GM12878 (cell line): ENCODE results near the gene COX4I2. TPM values are rescaled to one million over a fixed set of nuclear protein-coding genes. Genes with fewer than 3 reads are reported as not detected.

Experiments
- CBX3 ChIP-seq: fragments of 200-600 bp; sonication (generic); IDR thresholded peaks from 2 replicates; pipeline ENCODE4 v1.6.1; 2016; ENCODE audit warnings: low read depth, borderline replicate concordance
- CBX5 ChIP-seq: sonication (generic); IDR thresholded peaks from 2 replicates; pipeline ENCODE4 v1.6.1; 2016; ENCODE audit warnings: low read depth, moderate library complexity, mild to moderate bottlenecking, inconsistent platforms
- FOS ChIP-seq: IDR thresholded peaks from 3 replicates; pipeline ENCODE4 v1.6.1; 2011; ENCODE audit warnings: borderline replicate concordance; ENCODE audit not compliant: insufficient read length; ENCODE audit errors: extremely low read depth
- MAX ChIP-seq: IDR thresholded peaks from 2 replicates; pipeline ENCODE4 v1.6.1; 2012; ENCODE audit warnings: low read depth, low read length, improper control_type of control experiment
- NRF1 ChIP-seq: conservative IDR thresholded peaks from 2 replicates; pipeline ENCODE4 v1.6.1; 2011; ENCODE audit warnings: mild to moderate bottlenecking, low read depth, low read length, improper control_type of control experiment
- PAX5 ChIP-seq: IDR thresholded peaks from 2 replicates; pipeline ENCODE4 v1.6.1; 2011; ENCODE audit warnings: low read depth, low read length, borderline replicate concordance
- RUNX3 ChIP-seq: IDR thresholded peaks from 2 replicates; pipeline ENCODE4 v1.6.1; 2012; ENCODE audit warnings: low read length, inconsistent platforms
- polyA plus RNA-seq, 11 experiments: library from polyadenylated mRNA; depleted of rRNA in 4 of 11; unstranded in 6 of 11; stranded (reverse) in 5 of 11; fragments of >200 nt; fragmentation: Nextera tagmentation in 4 of 11; fragmentation: Illumina TruSeq in 1 of 11; extraction: Ambion mirVana in 4 of 11; extraction: Trizol in 1 of 11; gene quantifications; 1 replicate in 1 of 11; 2 replicates in 10 of 11; pipeline versions ENCODE4 v1.2.1 to v1.2.3, GENCODE V29; 2011 to 2016; ENCODE audit warnings: inconsistent platforms in 2 of 11, missing spikeins in 2 of 11, low read depth in 1 of 11
- total RNA-seq, 4 experiments: library from RNA; depleted of rRNA in 3 of 4; stranded (reverse); fragments of >200 nt in 3 of 4; fragmentation: Illumina TruSeq in 1 of 4; extraction: Trizol in 1 of 4; gene quantifications; 2 replicates each; pipeline versions ENCODE4 v1.2.1 to v1.2.3, GENCODE V29; 2013 to 2021
- TF ChIP-seq, protein P1 (sequence below): fragments of 450-650 bp; IDR thresholded peaks from 2 replicates; pipeline ENCODE4 v1.6.1; 2017; ENCODE audit warnings: mild to moderate bottlenecking
- TF ChIP-seq, protein P2 (sequence below): IDR thresholded peaks from 2 replicates; pipeline ENCODE4 v1.6.1; 2011; ENCODE audit warnings: borderline replicate concordance, low read depth, mild to moderate bottlenecking, moderate library complexity, low read length; ENCODE audit not compliant: insufficient read depth, poor library complexity, severe bottlenecking
- TF ChIP-seq, protein P3 (sequence below), 3 experiments: IDR thresholded peaks in 2 of 3; conservative IDR thresholded peaks in 1 of 3; 2 replicates each; pipeline ENCODE4 v1.5.1; 2011; ENCODE audit warnings: low read depth in 3 of 3, low read length in 3 of 3, mild to moderate bottlenecking in 3 of 3, control low read depth in 2 of 3, moderate library complexity in 2 of 3, inconsistent platforms in 1 of 3, mixed read lengths in 1 of 3; ENCODE audit not compliant: control insufficient read depth in 2 of 3, insufficient read depth in 1 of 3; ENCODE audit errors: extremely low read depth in 1 of 3

COX4I2 gene
- total and polyA plus RNA-seq, 10 of the 15 experiments (the other 5 are each of a cell fraction or from before 2014, with no cell fraction given): not detected

DNA sequence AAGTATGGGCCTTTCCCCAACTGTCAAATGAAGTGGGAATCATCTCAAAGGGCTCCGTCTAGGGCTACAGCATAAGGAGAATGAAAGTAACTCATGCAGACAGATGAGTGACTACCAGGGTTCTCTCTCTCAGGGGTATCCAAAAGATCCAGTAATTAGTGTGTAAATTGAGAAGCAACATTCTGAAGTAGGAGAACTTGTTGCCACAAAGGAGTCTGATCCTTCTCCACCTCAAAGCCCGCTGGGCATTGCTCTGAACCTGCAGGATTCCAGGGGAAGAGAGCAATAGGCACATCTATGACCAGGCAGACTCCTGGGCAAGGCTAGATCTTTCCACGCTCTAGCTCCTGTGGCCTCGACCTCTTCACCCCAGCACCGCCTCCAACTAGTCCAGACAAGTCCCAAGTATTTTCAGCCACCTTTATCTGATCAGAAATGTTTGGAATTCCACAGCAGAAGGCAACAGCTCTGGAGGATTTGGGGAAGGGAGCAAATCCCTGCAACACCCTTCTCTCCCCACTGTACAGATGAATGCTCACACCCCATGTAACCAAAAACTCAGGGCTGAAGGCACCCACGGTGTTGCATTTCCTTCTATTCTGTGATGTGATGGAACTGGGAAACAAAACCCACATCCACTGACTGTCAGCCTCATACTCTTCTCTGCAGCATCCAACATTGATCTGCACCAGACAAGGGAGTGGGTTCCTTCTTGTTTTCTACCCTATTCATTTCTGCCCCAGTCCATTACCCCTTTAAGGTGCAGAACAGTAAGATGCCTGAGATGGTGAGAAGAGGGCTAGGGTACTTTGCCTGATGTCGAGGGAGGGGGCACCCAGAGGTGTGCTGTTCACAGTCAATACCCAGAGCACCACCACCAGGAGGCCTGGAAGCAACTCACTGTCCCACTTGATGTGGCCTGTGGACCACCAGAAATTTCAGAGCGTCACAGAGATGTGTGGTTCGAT lies 41.0 kb downstream of the COX4I2 start (continued):
- no peak for TF ChIP-seq CBX5
- TF ChIP-seq FOS: no peak
- TF ChIP-seq, protein P1, sequence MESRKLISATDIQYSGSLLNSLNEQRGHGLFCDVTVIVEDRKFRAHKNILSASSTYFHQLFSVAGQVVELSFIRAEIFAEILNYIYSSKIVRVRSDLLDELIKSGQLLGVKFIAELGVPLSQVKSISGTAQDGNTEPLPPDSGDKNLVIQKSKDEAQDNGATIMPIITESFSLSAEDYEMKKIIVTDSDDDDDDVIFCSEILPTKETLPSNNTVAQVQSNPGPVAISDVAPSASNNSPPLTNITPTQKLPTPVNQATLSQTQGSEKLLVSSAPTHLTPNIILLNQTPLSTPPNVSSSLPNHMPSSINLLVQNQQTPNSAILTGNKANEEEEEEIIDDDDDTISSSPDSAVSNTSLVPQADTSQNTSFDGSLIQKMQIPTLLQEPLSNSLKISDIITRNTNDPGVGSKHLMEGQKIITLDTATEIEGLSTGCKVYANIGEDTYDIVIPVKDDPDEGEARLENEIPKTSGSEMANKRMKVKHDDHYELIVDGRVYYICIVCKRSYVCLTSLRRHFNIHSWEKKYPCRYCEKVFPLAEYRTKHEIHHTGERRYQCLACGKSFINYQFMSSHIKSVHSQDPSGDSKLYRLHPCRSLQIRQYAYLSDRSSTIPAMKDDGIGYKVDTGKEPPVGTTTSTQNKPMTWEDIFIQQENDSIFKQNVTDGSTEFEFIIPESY: no peak
- TF ChIP-seq MAX: no peak
- TF ChIP-seq RUNX3: no peak
- TF ChIP-seq NRF1: no peak
- TF ChIP-seq, protein P2, sequence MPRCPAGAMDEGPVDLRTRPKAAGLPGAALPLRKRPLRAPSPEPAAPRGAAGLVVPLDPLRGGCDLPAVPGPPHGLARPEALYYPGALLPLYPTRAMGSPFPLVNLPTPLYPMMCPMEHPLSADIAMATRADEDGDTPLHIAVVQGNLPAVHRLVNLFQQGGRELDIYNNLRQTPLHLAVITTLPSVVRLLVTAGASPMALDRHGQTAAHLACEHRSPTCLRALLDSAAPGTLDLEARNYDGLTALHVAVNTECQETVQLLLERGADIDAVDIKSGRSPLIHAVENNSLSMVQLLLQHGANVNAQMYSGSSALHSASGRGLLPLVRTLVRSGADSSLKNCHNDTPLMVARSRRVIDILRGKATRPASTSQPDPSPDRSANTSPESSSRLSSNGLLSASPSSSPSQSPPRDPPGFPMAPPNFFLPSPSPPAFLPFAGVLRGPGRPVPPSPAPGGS: no peak
- TF ChIP-seq CBX3: no peak
- TF ChIP-seq, protein P3, sequence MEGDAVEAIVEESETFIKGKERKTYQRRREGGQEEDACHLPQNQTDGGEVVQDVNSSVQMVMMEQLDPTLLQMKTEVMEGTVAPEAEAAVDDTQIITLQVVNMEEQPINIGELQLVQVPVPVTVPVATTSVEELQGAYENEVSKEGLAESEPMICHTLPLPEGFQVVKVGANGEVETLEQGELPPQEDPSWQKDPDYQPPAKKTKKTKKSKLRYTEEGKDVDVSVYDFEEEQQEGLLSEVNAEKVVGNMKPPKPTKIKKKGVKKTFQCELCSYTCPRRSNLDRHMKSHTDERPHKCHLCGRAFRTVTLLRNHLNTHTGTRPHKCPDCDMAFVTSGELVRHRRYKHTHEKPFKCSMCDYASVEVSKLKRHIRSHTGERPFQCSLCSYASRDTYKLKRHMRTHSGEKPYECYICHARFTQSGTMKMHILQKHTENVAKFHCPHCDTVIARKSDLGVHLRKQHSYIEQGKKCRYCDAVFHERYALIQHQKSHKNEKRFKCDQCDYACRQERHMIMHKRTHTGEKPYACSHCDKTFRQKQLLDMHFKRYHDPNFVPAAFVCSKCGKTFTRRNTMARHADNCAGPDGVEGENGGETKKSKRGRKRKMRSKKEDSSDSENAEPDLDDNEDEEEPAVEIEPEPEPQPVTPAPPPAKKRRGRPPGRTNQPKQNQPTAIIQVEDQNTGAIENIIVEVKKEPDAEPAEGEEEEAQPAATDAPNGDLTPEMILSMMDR (IDR thresholded peaks at IDR 0.05 in 2 of 3, conservative IDR thresholded peaks at IDR 0.05 in 1 of 3; ENCODE audit: control insufficient read depth in 2 of 3, extremely low read depth in 1 of 3, insufficient read depth in 1 of 3, low read depth in 3 of 3, low read length in 3 of 3): no peak
- no peak for TF ChIP-seq PAX5
